Adrenal gland (tissue), 12 donors: ENCODE measurements around the gene PARD3B. TPM values are rescaled to one million over a fixed set of nuclear protein-coding genes. Genes with fewer than 3 reads are reported as not detected.

Source experiments
- DNase-seq, 7 donors: peaks; one replicate each; pipeline ENCODE4 v3.0.0-alpha.2; 2019 to 2020
- H3K27ac ChIP-seq, 5 donors: fragments of 200-600 bp; sonication (generic) in 4 of 5; 1 replicate in 3 of 5; 2 replicates in 2 of 5; pipeline versions ENCODE4 v1.5.1 to v1.8.0; 2016 to 2020; ENCODE audit warnings: mild to moderate bottlenecking in 1 of 5
- H3K27me3 ChIP-seq: fragments of 200-600 bp; 2 replicates; pipeline ENCODE4 v1.8.0; 2021
- H3K36me3 ChIP-seq, 2 donors: fragments of 200-600 bp; replicated peaks in 1 of 2; 1 replicate in 1 of 2; 2 replicates in 1 of 2; pipeline versions ENCODE4 v1.5.1 to v1.8.0; 2018 to 2022
- H3K4me1 ChIP-seq, 2 donors: fragments of 200-600 bp; replicated peaks in 1 of 2; 1 replicate in 1 of 2; 2 replicates in 1 of 2; pipeline versions ENCODE4 v1.5.1 to v1.8.0; 2018 to 2021
- H3K4me3 ChIP-seq, 4 donors: fragments of 200-600 bp; sonication (generic) in 3 of 4; one replicate each; pipeline ENCODE4 v1.5.1; 2016 to 2018
- H3K9me3 ChIP-seq, 3 donors: fragments of 200-600 bp; sonication (generic) in 1 of 3; replicated peaks in 1 of 3; 1 replicate in 2 of 3; 2 replicates in 1 of 3; pipeline versions ENCODE4 v1.5.1 to v1.8.0; 2016 to 2021
- POLR2A ChIP-seq, 2 donors: fragments of 450-650 bp; IDR thresholded peaks; one replicate each; pipeline ENCODE4 v1.6.1; 2017; ENCODE audit warnings: antibody characterized with exemption in 2 of 2, mild to moderate bottlenecking in 2 of 2, moderate library complexity in 1 of 2
- WGBS, 4 donors: extraction: QIAGEN DNeasy Blood & Tissue Kit in 2 of 4; methylation state at CpG; one replicate each; pipeline versions ENCODE4 v1.1.5 to v1.1.7; 2013 to 2017; 5-methylcytosine and 5-hydroxymethylcytosine counted together
- intact Hi-C, 2 donors: fragments of 100-400 bp; cut with DNase I; formaldehyde crosslinking; loops; one replicate each; pipeline versions ENCODE4 v1.14.1 to v1.15.0; 2022 to 2023
- polyA plus RNA-seq, 3 donors: library from polyadenylated mRNA; stranded (reverse); fragments of 200-250 nt in 2 of 3; fragments of 350-450 nt in 1 of 3; fragmentation: Illumina TruSeq in 1 of 3; extraction: RNeasy Lipid Tissue Mini Kit (QIAGEN cat#74804) in 1 of 3; gene quantifications; one replicate each; pipeline ENCODE4 v1.2.3, GENCODE V29; 2013 to 2014
- total RNA-seq, 9 donors: library from RNA; depleted of rRNA in 4 of 9; stranded (reverse); fragments of >200 nt in 4 of 9; fragments of 120-200 nt in 1 of 9; fragmentation: NEBNext Ultra II Directional in 1 of 9; extraction: Animal tissue kit (Norgen Biotek cat#: 25700) in 1 of 9; gene quantifications; one replicate each; pipeline versions ENCODE4 v1.1.0 to v1.2.4, GENCODE V29; 2013 to 2023
- TF ChIP-seq, protein P1 (sequence below), 6 experiments: fragments of 450-650 bp in 4 of 6; fragments of 200-600 bp in 2 of 6; sonication (generic) in 1 of 6; IDR thresholded peaks; 1 replicate in 5 of 6; 2 replicates in 1 of 6; pipeline versions ENCODE4 v1.5.1 to v1.8.0; 2016 to 2021; ENCODE audit warnings: antibody characterized with exemption in 6 of 6, mild to moderate bottlenecking in 2 of 6, moderate library complexity in 1 of 6
- donor health status: healthy with polysubstance abuse.
- donor health status: Bipolar disorder and iron deficiency.
- donor health status: DM: yes; HTN: yes; CAD: no.
- donor health status: DM: no; HTN: no; CAD: no.
- donor health status: DM: no; HTN: no; CAD: no.
- donor health status: DM: yes; HTN: yes; CAD: no.

The PARD3B gene
- total and polyA plus RNA-seq, 12 donors, result 1.9 to 20.4 (median 9.5) TPM

DNA sequence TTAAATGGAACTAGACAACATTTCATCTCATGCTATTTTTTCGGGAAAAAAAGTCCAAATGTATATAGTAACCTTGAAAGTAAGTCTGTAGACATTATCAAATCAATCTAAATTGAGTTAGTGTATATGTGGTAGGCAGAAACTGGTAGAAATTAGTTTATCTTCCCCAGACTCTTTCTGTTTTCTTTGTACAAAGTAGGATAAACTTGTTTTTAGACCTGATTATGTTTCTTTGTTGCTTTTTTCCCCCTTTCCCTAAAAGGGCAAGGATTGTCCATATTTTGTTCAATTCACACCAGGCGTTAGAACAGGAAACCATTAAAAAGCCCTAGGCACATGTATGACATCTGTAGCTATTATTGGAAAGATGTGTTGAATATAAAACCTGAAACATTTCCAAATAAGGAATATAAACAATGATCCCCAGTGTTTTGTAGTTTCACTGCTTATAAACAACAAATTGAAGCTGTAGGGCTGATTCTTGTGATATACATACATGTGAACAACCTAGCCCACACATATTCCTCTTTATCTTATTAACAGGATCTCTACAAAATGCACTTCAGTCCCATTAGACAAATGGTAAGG is 528.3 kb downstream of the PARD3B start:
- TF ChIP-seq, protein P1, sequence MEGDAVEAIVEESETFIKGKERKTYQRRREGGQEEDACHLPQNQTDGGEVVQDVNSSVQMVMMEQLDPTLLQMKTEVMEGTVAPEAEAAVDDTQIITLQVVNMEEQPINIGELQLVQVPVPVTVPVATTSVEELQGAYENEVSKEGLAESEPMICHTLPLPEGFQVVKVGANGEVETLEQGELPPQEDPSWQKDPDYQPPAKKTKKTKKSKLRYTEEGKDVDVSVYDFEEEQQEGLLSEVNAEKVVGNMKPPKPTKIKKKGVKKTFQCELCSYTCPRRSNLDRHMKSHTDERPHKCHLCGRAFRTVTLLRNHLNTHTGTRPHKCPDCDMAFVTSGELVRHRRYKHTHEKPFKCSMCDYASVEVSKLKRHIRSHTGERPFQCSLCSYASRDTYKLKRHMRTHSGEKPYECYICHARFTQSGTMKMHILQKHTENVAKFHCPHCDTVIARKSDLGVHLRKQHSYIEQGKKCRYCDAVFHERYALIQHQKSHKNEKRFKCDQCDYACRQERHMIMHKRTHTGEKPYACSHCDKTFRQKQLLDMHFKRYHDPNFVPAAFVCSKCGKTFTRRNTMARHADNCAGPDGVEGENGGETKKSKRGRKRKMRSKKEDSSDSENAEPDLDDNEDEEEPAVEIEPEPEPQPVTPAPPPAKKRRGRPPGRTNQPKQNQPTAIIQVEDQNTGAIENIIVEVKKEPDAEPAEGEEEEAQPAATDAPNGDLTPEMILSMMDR (IDR thresholded peaks at IDR 0.05), result no peak
- no peak for TF ChIP-seq POLR2A (IDR thresholded peaks at IDR 0.05)
- H3K36me3 ChIP-seq, result no peaks in the 10 kb centered on the region
- H3K27ac ChIP-seq, result no peak overlapping the region
- peaks cover 0 to 6% (median 0%) of the 10 kb centered on the region in 3 donors for H3K9me3 ChIP-seq
- H3K4me3 ChIP-seq, result no peak overlapping the region
- 74 to 82% (median 78%) methylated on average over 2 of the region's 2 CpGs for WGBS, 4 donors
- no peaks in the 10 kb centered on the region for H3K4me1 ChIP-seq
- no peaks in the 10 kb centered on the region for H3K27me3 ChIP-seq
- DNase-seq, result no peak
- intact Hi-C loops, result no loop called here

DNA sequence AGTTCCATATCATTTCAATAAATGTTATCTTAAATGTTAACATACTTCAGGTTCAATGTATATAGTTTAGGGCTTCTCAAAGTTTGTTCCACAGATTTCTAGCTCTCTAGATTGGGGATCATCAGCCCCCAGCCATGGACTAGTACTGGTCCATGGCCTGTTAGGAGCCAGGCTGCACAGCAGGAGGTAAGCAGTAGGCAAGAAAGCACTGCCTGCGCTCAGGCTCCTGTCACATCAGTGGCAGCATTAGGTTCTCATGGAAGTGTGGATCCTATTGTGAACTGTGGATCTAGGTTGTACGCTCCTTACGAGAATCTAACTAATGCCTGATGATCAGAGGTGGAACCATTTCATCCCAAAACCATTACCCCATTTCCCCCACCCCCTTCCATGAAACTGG is 531.1 kb downstream of the PARD3B start:
- intact Hi-C loops, result no loop called here
- no peaks in the 10 kb centered on the region for H3K36me3 ChIP-seq
- no peak overlapping the region for H3K4me3 ChIP-seq
- no peaks in the 10 kb centered on the region for H3K27me3 ChIP-seq
- peaks cover 0 to 5% (median 0%) of the 10 kb centered on the region in 3 donors for H3K9me3 ChIP-seq
- WGBS, 4 donors, result 97 to 100% (median 99%) methylated on average over 3 of the region's 3 CpGs
- TF ChIP-seq POLR2A (IDR thresholded peaks at IDR 0.05), result no peak
- TF ChIP-seq, protein P1 (IDR thresholded peaks at IDR 0.05), result no peak
- H3K4me1 ChIP-seq, result no peaks in the 10 kb centered on the region
- DNase-seq, result no peak
- H3K27ac ChIP-seq, result no peak overlapping the region

GRCh38 chr2:205077159-205077558 is 531.9 kb downstream of the PARD3B start:
- H3K9me3 ChIP-seq, result peaks cover 0 to 5% (median 0%) of the 10 kb centered on the region in 3 donors
- H3K4me3 ChIP-seq, result no peak overlapping the region
- no peaks in the 10 kb centered on the region for H3K27me3 ChIP-seq
- no peaks in the 10 kb centered on the region for H3K4me1 ChIP-seq
- DNase-seq, result no peak
- H3K27ac ChIP-seq, result no peak overlapping the region
- 69 to 79% (median 75%) methylated on average over 3 of the region's 3 CpGs for WGBS, 4 donors
- H3K36me3 ChIP-seq, result no peaks in the 10 kb centered on the region
- no peak for TF ChIP-seq POLR2A (IDR thresholded peaks at IDR 0.05)
- TF ChIP-seq, protein P1 (IDR thresholded peaks at IDR 0.05), result no peak
- intact Hi-C loops, result no loop called here

DNA sequence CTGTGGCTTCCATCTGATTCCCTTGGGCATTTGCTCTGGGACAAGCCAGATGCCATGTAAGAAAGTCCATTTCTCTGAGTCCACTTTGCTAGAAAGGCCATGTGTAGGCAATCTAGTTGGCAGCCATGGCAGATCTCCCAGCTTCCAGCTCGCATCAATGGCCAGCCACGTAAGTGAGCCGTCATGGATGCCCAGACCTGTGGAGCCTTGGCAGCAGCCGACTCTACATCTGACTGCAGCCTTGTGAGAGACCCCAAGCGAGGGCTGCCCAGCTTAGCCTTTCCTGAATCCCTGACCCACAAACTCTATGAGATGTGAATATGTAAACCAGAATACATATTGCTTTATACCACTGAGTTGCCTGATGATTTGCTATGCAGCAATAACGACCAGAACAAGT is 533.5 kb downstream of the PARD3B start:
- H3K27me3 ChIP-seq, result no peaks in the 10 kb centered on the region
- TF ChIP-seq, protein P1 (IDR thresholded peaks at IDR 0.05), result no peak
- TF ChIP-seq POLR2A (IDR thresholded peaks at IDR 0.05), result no peak
- H3K9me3 ChIP-seq, result peaks cover 0 to 5% (median 0%) of the 10 kb centered on the region in 3 donors
- no peaks in the 10 kb centered on the region for H3K4me1 ChIP-seq
- intact Hi-C loops, result no loop called here
- WGBS, 4 donors, result 93 to 96% (median 94%) methylated on average over 6 of the region's 6 CpGs
- no peak overlapping the region for H3K27ac ChIP-seq
- no peak overlapping the region for H3K4me3 ChIP-seq
- DNase-seq, result no peak
- H3K36me3 ChIP-seq, result no peaks in the 10 kb centered on the region
